GM12891 (cell line): ENCODE measurements around the gene CALN1. TPM values are rescaled to one million over a fixed set of nuclear protein-coding genes. Genes with fewer than 3 reads are reported as not detected.
"Not testable (repeated sequence)": the region's sequence is repeated elsewhere in the genome, so short reads cannot be mapped to it uniquely, and the experiment has no call there.

Experiments used
- DNase-seq: peaks from one replicate; pipeline ENCODE4 v3.0.0; 2011; ENCODE audit warnings: low spot score; ENCODE audit not compliant: insufficient read length
- FAIRE-seq: peaks from 2 replicates; lab custom pipeline; 2011; peaks lifted over from hg19 to GRCh38; lab: Jason Lieb, UNC
- PAX5 ChIP-seq: IDR thresholded peaks from 2 replicates; pipeline ENCODE4 v1.6.1; 2011; ENCODE audit warnings: low read length, moderate library complexity, mild to moderate bottlenecking; ENCODE audit not compliant: insufficient read depth, severe bottlenecking
- POLR2A ChIP-seq: IDR thresholded peaks from 2 replicates; pipeline ENCODE4 v1.6.1; 2011; ENCODE audit warnings: low read depth, low read length, control low read depth
- POLR2AphosphoS5 ChIP-seq: IDR thresholded peaks from 2 replicates; pipeline ENCODE4 v1.6.1; 2011; ENCODE audit warnings: low read depth, low read length, control low read depth
- POU2F2 ChIP-seq: IDR thresholded peaks from 2 replicates; pipeline ENCODE4 v1.6.1; 2011; ENCODE audit warnings: low read depth, mild to moderate bottlenecking, control low read depth, low read length, moderate library complexity
- SPI1 ChIP-seq: IDR thresholded peaks from 2 replicates; pipeline ENCODE4 v1.6.1; 2011; ENCODE audit warnings: low read depth, low read length, control low read depth
- TAF1 ChIP-seq: IDR thresholded peaks from 2 replicates; pipeline ENCODE4 v1.6.1; 2011; ENCODE audit warnings: low read depth, low read length, control low read depth
- polyA plus RNA-seq: library from polyadenylated mRNA; unstranded; fragments of >200 nt; gene quantifications from one replicate; pipeline ENCODE4 v1.2.1, GENCODE V29; 2012; ENCODE audit warnings: low read depth, missing spikeins, inconsistent platforms; ENCODE audit not compliant: missing spikeins

Gene CALN1
- not detected for polyA plus RNA-seq

DNA sequence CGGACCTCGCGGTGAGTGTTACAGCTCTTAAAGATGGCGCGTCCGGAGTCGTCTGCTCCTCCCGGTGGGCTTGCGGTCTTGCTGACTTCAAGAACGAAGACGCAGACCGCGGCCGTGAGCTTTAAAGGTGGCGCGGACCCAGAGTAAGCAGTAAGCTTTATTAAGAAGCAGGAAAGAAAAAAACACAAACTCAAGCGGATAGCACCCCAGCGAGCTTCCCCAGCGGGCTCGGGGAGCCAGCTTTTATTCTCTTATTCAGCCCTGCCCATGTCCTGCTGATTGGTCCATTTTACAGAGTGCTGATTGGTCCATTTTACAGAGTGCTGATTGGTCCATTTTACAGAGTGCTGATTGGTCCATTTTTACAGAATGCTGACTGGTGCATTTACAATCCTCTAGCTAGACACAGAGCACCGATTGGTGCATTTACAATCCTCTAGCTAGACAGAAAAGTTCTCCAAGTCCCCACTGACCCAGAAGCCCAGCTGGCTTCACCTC is at the start of gene CALN1:
Gene CALN1 (minus strand): TSS at position 218 of the 498 bp plus-strand sequence.
- FAIRE-seq, DNase-seq: not testable (repeated sequence)

DNA sequence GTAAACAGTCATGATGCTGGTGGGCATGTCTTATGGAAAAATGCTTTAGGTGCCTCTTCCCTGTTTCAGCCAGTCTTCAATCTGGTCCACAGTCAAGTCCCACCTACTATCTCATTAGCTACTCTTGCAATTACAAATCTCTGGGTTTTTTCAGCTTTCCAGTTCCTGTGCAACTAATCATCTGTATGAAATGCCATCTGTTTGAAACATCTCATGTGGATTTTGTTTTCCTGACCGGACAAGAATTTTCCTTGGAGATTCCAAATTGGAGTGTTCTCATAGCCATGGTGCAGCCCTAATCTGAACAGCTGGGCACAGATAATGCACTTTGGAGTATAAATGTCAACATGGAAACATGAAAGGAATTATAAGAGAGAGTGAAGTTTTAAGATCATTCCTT is 41.3 kb upstream of the CALN1 start:
- FAIRE-seq (no peak), DNase-seq (no peak)
- TF ChIP-seq SPI1 (no peak), POLR2AphosphoS5 (no peak), TAF1 (no peak), POLR2A (no peak), POU2F2 (no peak), PAX5 (no peak)

GRCh38 chr7:72447465-72448204 is 35.5 kb upstream of the CALN1 start:
- DNase-seq (no peak), FAIRE-seq (no peak)
- TF ChIP-seq SPI1, result no peak
- no peak for TF ChIP-seq POLR2AphosphoS5
- no peak for TF ChIP-seq POU2F2
- no peak for TF ChIP-seq POLR2A
- no peak for TF ChIP-seq PAX5
- TF ChIP-seq TAF1, result no peak

DNA sequence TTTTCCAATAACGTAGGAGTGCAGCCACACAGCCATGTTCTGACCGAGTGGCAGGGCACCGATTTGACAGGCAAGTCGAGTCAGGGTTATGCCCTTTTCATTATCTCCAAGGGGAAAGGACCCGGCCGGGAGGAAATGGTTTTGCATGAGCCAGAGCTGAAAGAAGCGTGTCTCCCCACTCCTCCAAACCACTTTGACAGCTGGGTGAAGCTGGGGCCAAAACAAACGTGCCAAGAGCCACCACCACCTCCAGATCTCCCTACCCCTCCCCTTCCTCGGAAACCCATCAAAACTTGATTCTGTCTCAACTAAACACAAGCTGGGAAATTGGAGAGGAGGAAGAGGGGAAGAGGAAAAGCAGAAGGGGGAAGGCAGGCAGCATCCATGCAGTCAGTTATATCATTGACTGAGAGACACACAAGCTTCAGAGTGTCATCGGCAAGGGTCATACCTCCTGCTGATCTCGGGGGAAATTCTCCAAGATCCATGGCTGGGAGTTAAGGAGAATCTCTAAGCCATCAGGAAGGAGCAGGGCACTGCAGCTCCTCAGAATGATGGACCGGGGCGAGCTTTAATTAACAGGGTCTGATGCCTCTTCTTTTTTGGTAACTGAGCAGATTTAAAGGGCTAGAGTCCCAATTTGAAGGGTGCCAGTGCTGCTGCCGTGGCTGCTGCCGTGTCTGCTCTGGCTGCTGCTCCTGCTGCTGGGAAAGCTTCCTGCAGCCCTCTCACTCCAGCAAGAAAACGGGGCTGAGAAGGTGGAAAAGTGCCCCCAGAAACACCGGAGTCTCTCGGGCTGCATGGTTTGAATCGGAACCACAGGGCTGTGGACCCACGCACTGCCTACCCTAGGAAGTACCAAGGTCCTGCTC is 34.7 kb upstream of the CALN1 start:
- TF ChIP-seq PAX5, result no peak
- TF ChIP-seq POLR2A, result no peak
- TF ChIP-seq POU2F2, result no peak
- no peak for TF ChIP-seq POLR2AphosphoS5
- no peak for TF ChIP-seq TAF1
- TF ChIP-seq SPI1, result no peak
- FAIRE-seq, result no peak
- no peak for DNase-seq

DNA sequence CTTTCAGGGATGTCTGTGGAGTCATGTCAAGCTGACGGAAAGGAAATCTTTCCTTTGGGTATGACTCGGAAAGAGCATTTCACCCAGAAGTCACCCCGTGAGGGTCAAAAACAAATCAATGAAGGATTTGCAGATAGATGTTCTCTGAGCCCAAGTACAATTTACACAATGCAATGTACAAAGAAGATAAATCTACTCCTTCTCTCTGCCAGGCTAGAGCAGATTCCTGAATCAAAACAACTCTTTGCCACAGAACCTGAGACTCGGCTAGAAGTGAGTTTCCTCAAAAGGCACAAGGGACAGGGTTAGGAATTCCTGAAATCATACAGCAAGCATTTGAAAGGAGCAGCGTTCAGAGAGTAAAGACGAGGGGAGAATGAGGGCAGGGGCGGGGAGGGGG is 34.0 kb upstream of the CALN1 start:
- FAIRE-seq, result no peak
- TF ChIP-seq PAX5, result no peak
- no peak for TF ChIP-seq POU2F2
- TF ChIP-seq TAF1, result no peak
- no peak for TF ChIP-seq POLR2AphosphoS5
- TF ChIP-seq POLR2A, result no peak
- TF ChIP-seq SPI1, result no peak
- DNase-seq, result no peak

DNA sequence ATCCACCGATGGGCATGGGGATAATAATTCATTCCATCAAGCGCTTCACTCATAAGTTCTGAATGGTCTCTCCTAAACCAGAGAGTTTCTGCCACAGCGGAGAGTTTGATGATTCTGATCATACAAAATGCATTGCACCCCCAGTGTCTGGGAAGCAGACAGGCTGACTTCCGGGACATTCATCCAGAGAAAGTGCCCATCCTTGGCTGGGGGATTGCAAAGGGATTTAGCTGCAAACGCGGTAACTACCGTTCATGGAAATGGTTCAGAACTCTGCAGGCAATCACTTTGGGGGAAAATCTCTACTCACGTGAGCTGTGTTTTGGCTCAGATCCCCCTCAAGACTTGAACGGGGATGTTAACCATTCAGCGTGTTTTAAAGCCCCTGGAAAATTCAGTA is 33.4 kb upstream of the CALN1 start:
- DNase-seq (no peak), FAIRE-seq (no peak)
- TF ChIP-seq POU2F2 (no peak), TAF1 (no peak), POLR2A (no peak), POLR2AphosphoS5 (no peak), SPI1 (no peak), PAX5 (no peak)

GRCh38 chr7:72445075-72445474 is 32.9 kb upstream of the CALN1 start:
- FAIRE-seq (no peak), DNase-seq (no peak)
- TF ChIP-seq SPI1 (no peak), PAX5 (no peak), POU2F2 (no peak), TAF1 (no peak), POLR2A (no peak), POLR2AphosphoS5 (no peak)

- DNase-seq, result no peak
- FAIRE-seq, result no peak
- TF ChIP-seq POLR2AphosphoS5 (no peak), SPI1 (peak; percentile 73)
These were observed 32.1 kb upstream of the CALN1 start for GRCh38 chr7:72444026-72444776.

DNA sequence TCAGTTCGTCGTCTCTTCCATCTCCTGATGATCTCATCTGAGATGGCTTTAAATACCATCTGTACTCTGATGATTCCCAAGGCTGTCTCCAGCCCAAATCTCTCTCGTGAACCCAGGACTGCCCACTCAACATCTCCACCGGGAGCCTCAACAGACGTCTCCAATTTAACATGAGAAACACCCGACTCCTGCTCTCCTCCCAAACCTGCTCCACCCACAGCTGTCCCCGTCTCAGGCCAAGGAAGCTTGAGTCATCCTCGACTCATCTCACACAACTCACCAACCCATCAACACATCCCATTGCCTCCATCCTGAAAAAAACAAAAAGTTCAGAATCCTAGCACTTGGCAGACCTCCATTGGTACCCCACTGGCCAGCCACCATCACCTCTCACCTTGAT is 29.7 kb upstream of the CALN1 start:
- FAIRE-seq (no peak), DNase-seq (no peak)
- TF ChIP-seq POU2F2 (no peak), PAX5 (no peak), TAF1 (no peak), POLR2AphosphoS5 (no peak), SPI1 (no peak), POLR2A (no peak)
